GM18499 (cell line): ENCODE results near the gene MAST4.

Experiments
- ATAC-seq: cut with Tn5 transposase; IDR thresholded peaks from one replicate; pipeline ENCODE4 v1.9.1; 2021; ENCODE audit warnings: moderate number of reproducible peaks; ENCODE audit not compliant: insufficient read depth, unreplicated experiment

Gene MAST4

GRCh38 chr5:66932457-66932856 is 336.3 kb downstream of the MAST4 start:
- no peak for ATAC-seq

DNA sequence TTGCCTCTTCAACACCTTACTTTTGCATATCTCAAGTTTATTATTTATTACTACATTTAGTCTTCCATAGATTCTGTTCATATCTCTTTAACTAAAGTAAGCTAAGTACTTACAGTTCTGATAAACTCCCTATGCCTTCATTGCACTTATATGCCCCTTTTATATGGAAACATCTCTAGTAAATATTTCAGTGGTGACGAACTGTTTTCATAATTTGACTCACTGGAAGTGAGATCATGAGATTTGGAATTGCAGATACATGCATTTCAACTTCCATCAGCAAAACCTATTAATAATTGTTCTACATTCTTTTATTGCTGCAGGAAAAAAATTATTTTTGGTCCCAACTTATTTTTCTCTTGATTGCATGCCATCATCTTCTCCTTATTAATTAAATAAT is 336.9 kb downstream of the MAST4 start:
- ATAC-seq = no peak

GRCh38 chr5:66939094-66939493 is 342.9 kb downstream of the MAST4 start:
- no peak for ATAC-seq

GRCh38 chr5:66945389-66946349 is 349.5 kb downstream of the MAST4 start:
- ATAC-seq = peak; percentile 96

DNA sequence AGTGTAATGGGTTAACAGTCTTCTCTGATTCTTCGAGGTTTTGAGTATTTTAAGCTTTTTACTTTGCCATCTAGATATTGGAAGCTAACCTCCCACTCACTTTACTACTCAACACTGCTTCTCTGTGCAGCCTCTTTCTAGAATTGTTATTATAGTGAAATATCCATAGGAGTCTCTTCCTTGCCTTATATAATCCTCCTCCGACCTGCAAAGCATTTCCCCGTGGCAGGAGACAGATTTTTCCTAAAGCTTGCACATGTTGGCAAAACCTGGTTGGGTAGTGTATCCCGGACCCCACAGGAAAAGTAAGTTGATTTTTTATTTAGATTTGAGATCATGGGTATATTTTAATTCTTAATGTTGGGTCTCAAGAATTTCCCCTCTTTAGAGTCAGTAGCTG is 351.3 kb downstream of the MAST4 start:
- no peak for ATAC-seq

- no peak for ATAC-seq
Observed at GRCh38 chr5:66949066-66949465, 352.9 kb downstream of the MAST4 start.

- ATAC-seq = no peak
Observed at GRCh38 chr5:66952153-66952552, 356.0 kb downstream of the MAST4 start.

DNA sequence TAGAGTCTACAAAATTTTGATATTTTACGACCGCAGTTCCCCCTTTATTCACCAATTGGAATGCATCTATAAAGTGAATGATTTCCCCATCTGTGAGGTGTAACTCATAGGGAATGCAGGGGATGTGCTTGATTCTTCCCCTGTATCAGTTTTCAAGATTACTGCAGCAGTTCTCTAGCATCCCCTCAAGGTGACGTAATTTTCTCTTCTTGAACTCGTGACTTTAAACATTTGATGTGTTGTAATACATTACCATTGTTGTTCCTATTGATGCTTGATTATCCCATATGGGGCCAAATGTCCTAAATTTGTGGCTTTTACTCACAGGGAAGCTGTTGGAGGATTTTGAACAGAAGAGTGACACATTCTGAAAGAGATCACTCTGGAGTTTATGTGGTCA is 360.2 kb downstream of the MAST4 start:
- no peak for ATAC-seq

DNA sequence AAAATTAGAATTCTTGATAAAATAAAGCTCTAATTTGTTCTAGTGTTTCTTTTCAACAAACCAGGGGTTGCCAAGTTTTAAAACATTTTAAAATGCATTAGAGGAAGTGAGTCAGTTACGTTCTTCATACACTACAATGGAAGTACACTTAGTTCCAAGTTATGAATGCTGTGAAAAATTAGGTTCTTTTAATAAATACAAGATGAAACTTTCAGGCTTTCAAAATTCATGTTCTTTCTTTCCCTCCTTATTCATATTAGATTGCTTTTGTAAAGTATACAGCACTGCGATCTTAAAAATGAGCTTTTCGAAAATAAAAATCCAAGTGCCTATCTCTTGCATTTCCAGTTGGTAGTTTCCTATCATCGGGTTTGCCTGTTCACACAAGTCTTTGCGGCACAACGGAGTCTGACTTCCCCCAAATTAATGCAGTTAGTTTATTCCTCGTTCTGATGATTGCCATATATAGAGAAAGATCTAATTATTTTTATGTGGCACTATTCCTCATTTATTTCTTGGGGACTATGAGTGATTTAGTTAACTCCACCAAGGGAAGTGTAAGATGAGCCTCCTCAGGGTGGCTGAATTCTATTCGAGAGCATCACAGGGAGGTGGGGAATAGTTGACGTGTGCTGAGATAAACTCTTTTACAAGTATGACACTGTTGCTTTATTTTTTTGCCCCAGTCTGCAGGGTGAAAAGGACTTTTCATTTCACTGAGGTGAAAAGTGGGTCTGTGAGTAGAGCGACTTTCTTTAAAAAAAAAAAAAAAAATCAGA is 362.2 kb downstream of the MAST4 start:
- ATAC-seq = no peak

- ATAC-seq = no peak
Observed at GRCh38 chr5:66958980-66959641, 362.9 kb downstream of the MAST4 start.

DNA sequence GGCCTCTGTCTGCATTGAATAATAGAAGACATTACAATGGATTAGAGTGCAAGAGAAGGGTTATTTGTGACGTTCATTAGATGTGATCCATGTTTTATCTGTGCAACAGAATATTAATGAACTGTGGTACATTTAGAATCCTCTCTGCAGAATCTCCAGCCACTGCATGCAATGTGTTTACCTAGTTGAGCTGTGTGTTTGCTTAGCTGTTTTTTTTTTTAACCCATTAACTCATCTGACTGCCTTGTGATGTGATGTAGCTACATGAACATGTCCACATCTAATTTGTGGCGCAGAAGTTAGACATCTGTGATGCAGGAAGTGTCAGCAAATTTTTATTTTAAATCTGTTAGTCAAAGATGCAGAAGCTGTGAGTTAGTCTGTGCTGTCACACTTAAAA is 363.5 kb downstream of the MAST4 start:
- no peak for ATAC-seq

GRCh38 chr5:66960369-66961137 is 364.4 kb downstream of the MAST4 start:
- ATAC-seq = no peak

GRCh38 chr5:66963559-66963971 is 367.4 kb downstream of the MAST4 start:
- ATAC-seq = no peak

DNA sequence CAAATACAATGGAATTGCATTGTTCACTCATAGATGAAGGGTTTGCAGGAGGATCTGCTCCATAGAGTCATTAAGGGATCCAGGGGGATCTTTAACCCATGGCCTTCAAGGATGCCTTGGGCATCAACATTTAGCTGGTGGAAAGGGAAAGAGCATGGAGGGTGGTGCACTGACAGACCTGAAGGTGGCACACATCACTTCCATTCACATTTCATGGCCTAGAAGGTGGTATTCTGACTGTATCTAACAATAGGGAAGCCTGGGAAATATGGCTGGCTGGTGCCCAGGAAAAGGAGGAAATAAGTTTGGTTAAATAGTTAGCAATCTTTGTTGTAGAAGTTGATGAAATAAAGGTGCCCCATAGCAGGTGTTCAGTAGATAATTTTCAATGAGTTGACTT is 370.2 kb downstream of the MAST4 start:
- no peak for ATAC-seq

DNA sequence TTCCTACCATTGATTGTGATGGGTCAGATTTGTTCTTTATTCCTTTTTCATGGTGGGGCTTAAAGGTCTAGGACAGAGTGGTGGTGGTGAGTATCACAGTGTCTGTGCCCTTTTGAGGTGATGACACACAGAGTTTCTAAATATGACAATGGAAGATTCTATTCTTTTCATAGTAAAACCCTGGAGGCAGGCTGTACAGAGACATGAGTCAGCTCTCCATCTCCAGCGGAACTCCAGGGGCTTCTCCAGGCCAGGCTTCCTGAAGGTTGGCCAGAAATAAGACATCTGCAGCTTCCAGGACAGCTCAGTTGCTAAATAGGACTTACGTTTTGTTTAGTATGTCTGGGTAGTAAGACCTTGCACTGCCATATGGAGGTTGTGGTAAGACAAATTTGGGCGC is 370.9 kb downstream of the MAST4 start:
- ATAC-seq = no peak

DNA sequence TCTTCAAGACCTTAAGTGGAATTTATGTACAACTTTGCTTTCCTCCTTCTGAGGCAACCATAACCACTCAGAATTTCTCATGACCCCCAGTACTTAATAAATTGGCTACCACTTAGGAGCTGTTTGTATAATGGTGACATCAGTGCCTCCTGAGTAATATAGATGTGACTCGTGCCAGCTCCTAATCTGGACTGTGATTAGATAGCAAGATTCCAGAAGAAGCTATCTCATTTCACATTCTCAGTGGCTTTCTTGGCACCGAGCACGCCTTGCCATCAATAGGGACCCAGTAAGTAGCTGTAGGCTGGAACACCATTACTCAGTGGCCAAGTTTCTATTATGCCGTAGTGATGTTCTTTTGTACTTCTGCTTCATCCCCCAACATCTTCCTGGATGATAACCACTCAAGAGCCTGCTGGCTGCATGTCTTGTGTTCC is 371.7 kb downstream of the MAST4 start:
- no peak for ATAC-seq

- no peak for ATAC-seq
Observed at GRCh38 chr5:66969484-66969883, 373.3 kb downstream of the MAST4 start.

- ATAC-seq = no peak
Observed at GRCh38 chr5:66969963-66970362, 373.8 kb downstream of the MAST4 start.

- no peak for ATAC-seq
Observed at GRCh38 chr5:66972004-66972403, 375.8 kb downstream of the MAST4 start.

DNA sequence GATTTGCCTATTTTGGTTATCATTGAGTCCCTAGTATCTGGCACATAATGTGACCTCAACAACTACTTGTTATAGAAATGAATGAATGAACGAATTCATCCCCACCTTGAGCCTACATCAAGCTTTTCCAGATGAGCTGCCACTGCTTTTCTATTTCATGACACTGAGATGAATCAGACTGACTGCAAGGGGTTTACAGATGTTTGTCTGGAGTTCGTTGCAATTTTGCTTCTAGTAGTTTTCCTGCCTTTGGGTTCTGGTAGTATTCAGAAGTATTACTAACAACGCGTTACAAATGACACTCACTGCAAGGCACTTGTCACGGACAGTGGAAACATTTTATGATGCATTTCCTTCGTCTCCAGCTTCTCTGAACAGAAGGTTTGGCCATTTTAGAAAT is 378.1 kb downstream of the MAST4 start:
- no peak for ATAC-seq
